GM21390 (cell line): ENCODE results near the gene KRT36.

ENCODE experiments used
- ATAC-seq: cut with Tn5 transposase; IDR thresholded peaks from one replicate; pipeline ENCODE4 v1.9.1; 2021; ENCODE audit not compliant: unreplicated experiment

The KRT36 gene

GRCh38 chr17:41504246-41504977 is 14.7 kb upstream of the KRT36 start:
- ATAC-seq: no peak

- ATAC-seq: no peak
Measured at GRCh38 chr17:41503202-41503601, 13.5 kb upstream of the KRT36 start.

GRCh38 chr17:41500131-41500911 is 10.6 kb upstream of the KRT36 start:
- ATAC-seq: no peak

GRCh38 chr17:41499714-41500113 is 10.0 kb upstream of the KRT36 start:
- ATAC-seq: no peak

- ATAC-seq: no peak
Measured at GRCh38 chr17:41498276-41498675, 8.6 kb upstream of the KRT36 start.

GRCh38 chr17:41496803-41497484 is 7.2 kb upstream of the KRT36 start:
- ATAC-seq: no peak

- no peak for ATAC-seq
Measured at GRCh38 chr17:41494524-41494923, 4.8 kb upstream of the KRT36 start.

- no peak for ATAC-seq
Measured at GRCh38 chr17:41492771-41493170, 3.1 kb upstream of the KRT36 start.

- no peak for ATAC-seq
Measured at GRCh38 chr17:41492351-41492750, 2.6 kb upstream of the KRT36 start.

GRCh38 chr17:41491476-41491875 is 1.8 kb upstream of the KRT36 start:
- no peak for ATAC-seq

GRCh38 chr17:41490000-41490990 is 585 bp upstream of the KRT36 start:
- no peak for ATAC-seq

- no peak for ATAC-seq
Measured at GRCh38 chr17:41486809-41487530, 2.7 kb downstream of the KRT36 start.

GRCh38 chr17:41486316-41486715 is 3.4 kb downstream of the KRT36 start:
- ATAC-seq: no peak

GRCh38 chr17:41484920-41485904 is 4.5 kb downstream of the KRT36 start:
- no peak for ATAC-seq

- ATAC-seq: no peak
Measured at GRCh38 chr17:41483991-41484826, 5.5 kb downstream of the KRT36 start.

GRCh38 chr17:41483531-41483930 is 6.2 kb downstream of the KRT36 start:
- no peak for ATAC-seq

GRCh38 chr17:41481036-41481435 is 8.7 kb downstream of the KRT36 start, which contains the start of gene KRT35:
KRT35 (minus strand) TSS chr17:41481151; CDS start chr17:41481097, 54 bp downstream.
- ATAC-seq: no peak

- ATAC-seq: no peak
Measured at GRCh38 chr17:41480581-41480980, 9.1 kb downstream of the KRT36 start.
